GM18909 (cell line): ENCODE data around the gene RER1.
A peak's percentile ranks its signal among the peaks of the same experiment; 100 is the strongest.

ENCODE experiments used
- ATAC-seq: cut with Tn5 transposase; IDR thresholded peaks from one replicate; pipeline ENCODE4 v1.9.1; 2021; ENCODE audit warnings: mild to moderate bottlenecking; ENCODE audit not compliant: unreplicated experiment, poor library complexity

The RER1 gene

GRCh38 chr1:2386636-2387611 lies 4.7 kb upstream of the RER1 start:
- no peak for ATAC-seq

DNA sequence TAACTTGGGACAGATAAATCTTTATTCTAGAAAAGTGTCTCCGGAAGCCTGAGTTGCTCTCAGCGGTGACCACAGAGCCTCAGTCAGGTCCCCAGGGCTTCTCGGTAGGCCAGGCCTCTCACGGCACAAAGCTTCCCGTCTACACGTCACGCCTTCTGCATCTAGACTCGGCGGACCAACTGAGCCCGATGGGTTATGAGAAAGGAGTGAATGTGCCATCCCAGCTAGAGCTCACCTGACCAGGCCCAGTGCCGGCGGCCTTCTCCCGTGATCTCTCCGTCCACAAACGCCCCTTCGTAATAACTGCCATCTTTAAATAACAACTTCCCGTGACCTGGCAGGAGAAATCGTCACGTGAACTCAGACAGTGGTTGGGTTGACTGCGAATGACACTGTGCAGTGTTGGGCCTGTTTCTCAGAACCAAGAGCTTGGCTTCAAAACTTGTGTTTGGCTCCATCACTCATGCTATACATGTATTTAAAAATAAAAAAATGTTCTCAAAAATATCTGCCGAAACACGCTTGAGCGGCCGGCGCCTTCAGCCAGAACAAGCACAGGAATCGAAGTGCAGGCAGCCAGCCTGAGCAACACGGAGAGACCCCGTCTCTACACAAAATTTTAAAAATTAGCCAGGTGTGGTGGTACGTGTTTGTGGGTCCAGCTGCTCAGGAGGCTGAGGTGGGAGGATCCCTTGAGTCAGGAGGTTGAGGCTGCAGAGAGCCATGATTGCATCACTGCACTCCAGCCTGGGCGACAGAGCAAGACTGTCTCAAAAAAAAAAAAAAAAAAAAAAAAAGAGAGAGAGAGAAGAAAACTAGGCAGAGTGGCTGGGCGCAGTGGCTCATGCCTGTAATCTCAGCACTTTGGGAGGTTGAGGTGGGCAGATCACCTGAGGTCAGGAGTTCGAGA lies 3.4 kb upstream of the RER1 start:
- ATAC-seq: no peak

GRCh38 chr1:2389644-2390043 lies 2.0 kb upstream of the RER1 start:
- no peak for ATAC-seq

DNA sequence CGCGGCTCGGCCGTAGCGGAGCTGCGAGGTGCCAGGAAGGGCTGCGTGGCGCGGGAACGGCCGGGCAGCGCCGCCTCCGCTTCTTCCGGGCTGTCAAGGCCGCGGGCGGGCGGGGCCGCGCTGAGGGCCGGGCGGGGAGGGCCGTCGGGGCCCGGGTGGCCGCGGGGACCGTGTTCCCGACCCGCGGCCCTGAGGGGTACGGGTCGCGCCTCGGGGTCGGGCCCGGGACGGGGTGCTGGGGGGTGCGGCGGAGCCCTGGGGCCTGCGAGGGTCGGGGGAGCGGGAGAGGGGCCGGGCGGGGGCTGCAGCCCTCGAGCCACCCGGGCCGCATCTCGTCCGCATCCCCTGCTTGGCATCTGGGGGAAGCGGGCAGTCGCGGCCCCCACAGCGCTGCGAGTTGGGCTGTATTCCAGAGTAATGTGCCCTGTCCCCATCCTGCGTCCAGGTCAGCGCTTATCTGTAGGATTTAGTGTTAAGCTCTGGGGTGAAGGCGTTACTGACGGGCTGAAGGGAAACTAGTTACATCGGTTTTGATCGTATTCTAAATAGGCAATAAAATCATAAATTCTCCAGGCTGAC lies 379 bp downstream of the RER1 start:
- peak; percentile 13 for ATAC-seq

GRCh38 chr1:2392686-2393085 lies 1.0 kb downstream of the RER1 start:
- ATAC-seq: no peak

DNA sequence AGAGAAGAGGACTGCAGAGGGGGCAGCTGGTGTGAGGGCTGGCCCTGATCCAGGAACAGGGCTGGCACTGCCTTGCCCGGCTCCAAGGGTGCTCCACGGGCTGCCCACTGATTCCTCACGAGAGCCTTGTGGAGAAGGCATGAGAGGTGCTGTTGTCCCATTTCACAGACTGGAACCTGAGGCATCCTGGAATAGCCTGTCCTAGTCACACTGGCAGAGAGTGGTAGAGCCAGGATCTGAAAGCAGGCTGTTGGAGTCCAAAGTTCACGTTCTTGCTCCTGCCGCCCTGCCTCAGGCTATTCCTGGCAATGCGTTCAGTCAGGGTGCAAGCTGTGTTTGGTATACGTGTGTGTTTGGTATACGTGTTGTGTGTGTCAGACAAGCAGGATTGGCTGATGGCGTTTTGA lies 1.8 kb downstream of the RER1 start:
- no peak for ATAC-seq

GRCh38 chr1:2394220-2394619 lies 2.6 kb downstream of the RER1 start:
- no peak for ATAC-seq

- no peak for ATAC-seq
These were observed 3.1 kb downstream of the RER1 start for GRCh38 chr1:2394761-2395160.

DNA sequence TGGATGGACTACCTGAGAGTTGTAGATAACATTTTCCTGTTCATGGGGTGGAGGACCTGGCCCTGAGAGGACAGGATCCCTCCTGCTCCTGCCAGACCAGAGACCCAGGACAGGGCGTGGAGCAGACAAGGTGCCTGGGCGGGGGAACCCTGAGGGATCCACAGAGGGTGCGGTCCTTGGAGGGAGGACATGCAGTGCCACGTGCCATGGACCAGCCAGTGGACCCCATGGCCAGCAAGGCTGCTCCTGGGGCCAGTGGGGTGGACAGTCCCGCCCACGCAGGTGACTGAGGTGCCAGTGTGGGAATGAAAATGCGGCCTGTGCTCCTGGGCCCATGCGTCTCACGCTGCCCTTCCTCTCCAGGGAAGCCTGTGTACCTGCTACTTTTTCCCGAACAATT lies 3.6 kb downstream of the RER1 start:
- no peak for ATAC-seq

GRCh38 chr1:2396059-2396458 lies 4.4 kb downstream of the RER1 start:
- ATAC-seq: no peak

DNA sequence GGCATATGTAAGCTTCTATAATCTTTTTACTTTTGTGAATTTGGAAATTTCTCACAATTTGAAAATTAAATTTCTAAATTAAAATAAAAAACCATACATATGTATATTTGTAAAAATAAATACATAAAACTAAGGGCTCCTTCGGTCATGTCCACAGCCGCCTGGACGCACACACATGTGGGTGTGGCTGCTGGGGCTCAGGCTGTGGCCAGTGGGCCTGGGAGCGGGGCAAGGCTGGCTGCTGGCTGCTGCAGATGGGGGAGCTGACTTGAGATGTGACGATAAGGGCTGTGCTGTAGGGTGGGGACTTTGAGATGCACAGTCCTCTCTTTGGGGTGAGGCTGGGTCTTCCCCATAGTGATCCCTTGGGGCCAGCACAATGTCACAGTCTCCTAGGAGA lies 4.8 kb downstream of the RER1 start:
- ATAC-seq: no peak

GRCh38 chr1:2397007-2397679 lies 5.5 kb downstream of the RER1 start:
- ATAC-seq: no peak

DNA sequence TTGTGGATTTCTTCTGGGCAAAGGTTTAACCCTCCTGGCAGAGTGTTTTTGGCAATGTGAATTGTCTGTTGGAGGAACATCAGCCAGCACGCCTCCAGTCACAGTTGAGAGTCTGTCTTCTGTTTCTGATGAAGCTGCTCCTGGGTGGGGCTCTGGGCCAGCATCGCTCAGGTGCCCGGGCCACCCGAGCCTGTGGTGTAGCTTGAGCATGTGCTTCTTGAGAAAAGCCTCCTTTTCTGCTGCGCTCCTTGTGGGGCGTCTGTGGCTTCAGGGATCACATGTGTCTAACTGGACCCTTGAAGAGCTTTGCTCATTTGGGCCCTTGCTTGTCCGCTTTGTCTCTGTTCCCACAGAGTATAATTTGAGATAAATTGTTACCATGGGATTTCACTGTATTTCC lies 7.2 kb downstream of the RER1 start:
- no peak for ATAC-seq

- no peak for ATAC-seq
These were observed 8.4 kb downstream of the RER1 start for GRCh38 chr1:2399890-2400575.

GRCh38 chr1:2400576-2400909 lies 8.9 kb downstream of the RER1 start:
- ATAC-seq: no peak

DNA sequence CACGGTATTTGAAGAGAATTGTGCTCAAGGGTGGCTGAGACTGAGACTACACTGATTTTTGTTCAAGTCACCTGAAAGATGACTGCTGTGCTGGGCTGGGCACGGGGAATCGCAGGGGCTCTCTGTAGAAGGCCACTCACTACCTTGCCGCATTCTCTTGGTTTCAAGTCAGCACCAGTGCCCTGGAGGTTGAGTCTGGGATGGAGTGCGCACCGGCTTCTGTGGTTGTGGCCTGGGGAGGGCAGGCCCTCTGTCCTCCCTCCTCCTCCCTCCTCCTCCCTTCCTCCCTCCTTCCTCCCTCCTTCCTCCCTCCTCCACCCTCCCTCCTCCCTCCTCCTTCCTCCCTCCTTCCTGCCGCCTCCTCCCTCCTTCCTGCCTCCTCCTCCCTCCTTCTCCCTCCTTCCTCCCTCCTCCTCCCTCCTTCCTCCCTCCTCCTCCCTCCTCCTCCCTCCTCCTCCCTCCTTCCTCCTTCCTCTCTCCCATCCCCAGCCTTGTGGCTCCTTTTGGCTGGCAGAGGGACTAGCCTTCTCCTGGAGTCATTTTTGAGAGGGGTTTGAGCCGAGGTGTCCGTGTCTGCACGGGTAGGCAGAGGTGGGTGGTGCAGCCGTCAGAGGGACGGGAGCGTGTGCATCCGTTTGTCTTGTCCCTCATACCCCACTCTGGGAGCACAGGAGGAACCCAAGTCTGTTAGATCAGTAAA lies 9.5 kb downstream of the RER1 start:
- ATAC-seq: no peak

- no peak for ATAC-seq
These were observed 10.8 kb downstream of the RER1 start for GRCh38 chr1:2402420-2402819.

DNA sequence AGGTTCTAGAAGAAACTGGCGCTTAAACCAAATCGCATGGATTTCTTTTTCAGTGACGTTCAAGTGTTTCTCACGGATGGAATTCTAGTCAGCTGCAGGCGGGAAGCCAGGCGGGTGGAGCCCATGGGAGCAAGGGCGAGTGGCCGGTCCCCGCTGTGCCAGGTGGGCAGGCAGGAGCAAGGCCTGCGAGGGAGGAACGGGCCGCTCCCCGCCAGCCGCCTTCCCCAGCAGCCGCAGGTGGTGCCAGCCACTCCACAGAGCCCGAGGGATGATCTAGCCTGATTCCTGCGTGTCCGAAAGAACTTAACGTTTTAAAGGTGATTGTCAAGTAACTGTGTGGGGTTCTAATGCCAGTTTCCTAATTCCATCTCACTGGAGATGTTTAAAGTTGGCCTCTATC lies 11.6 kb downstream of the RER1 start:
- ATAC-seq: no peak

DNA sequence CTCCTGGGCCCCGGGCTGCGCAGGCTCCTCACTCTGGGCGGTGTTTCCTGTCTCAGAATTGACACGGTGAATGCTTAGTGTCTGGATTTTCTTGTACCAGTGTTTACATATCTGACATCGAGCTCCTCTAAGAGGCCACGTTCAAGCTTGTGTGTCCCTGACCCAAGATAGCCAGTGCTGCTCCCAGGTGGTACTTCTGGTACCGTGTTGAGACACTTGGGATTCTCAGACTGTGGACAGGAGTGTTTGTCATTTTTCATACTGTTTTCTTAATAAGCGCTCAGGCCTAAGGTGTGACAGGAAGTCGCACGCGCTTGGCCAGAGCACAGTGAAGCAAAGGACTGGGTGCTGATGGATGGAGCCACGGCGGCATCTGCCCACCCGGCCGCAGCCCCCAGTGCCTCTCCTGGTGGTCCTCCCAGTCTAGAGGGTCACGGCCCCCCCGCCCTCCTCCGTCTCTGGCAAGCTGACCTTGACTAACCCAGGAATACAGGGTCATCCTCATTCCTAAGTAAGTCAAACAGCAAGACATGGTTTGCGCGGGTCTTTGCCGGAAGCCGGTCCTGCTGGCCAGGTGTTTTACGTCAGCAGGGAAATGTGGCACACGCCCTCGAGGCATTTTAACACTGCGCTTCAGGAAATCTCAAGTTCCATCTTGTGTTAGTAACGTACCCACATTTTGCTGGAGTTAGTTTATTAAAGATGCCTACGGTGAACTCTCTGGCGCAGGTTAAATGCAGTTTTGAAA lies 12.7 kb downstream of the RER1 start:
- ATAC-seq: no peak
